Activated T-helper 2 cell treated with anti-CD3 and anti-CD28 coated beads, Interferon-gamma antibody, Interleukin-2, Interleukin-4, amounts not matched to agents 10 μg/mL and 5 μg/mL and 100 μg/mL, durations not matched to agents 14 hours and 24 hours and 36 hours (primary cell): ENCODE measurements around the gene ELOA. TPM values are rescaled to one million over a fixed set of nuclear protein-coding genes. Genes with fewer than 3 reads are reported as not detected.
"Not testable (repeated sequence)": the region's sequence is repeated elsewhere in the genome, so short reads cannot be mapped to it uniquely, and the experiment has no call there.

Source experiments
- DNase-seq: peaks from one replicate; pipeline ENCODE4 v3.0.0; 2021; ENCODE audit warnings: low spot score
- H3K27ac Mint-ChIP-seq: one replicate; pipeline ENCODE4 v1.8.0; 2021; ENCODE audit warnings: mixed read lengths
- H3K27me3 Mint-ChIP-seq: one replicate; pipeline ENCODE4 v1.8.0; 2021; ENCODE audit warnings: low read depth, mixed read lengths
- H3K36me3 Mint-ChIP-seq: one replicate; pipeline ENCODE4 v1.8.0; 2021; ENCODE audit warnings: low read depth, mixed read lengths
- H3K4me1 Mint-ChIP-seq: one replicate; pipeline ENCODE4 v1.8.0; 2021; ENCODE audit warnings: low read depth, mixed read lengths
- H3K4me3 Mint-ChIP-seq: one replicate; pipeline ENCODE4 v1.8.0; 2021; ENCODE audit warnings: low read depth, mild to moderate bottlenecking, moderate library complexity, mixed read lengths
- H3K9me3 Mint-ChIP-seq: one replicate; pipeline ENCODE4 v1.8.0; 2021; ENCODE audit warnings: mixed read lengths
- intact Hi-C: fragments of 100-400 bp; cut with micrococcal nuclease; formaldehyde crosslinking; loops from one replicate; pipeline ENCODE4 v1.15.1; 2023
- total RNA-seq: library from RNA; stranded (reverse); gene quantifications from 2 replicates; pipeline ENCODE4 v1.2.3, GENCODE V29; 2022

Gene ELOA
- total RNA-seq, 1 donor from 2014 or later = 45.5 TPM

GRCh38 chr1:23719162-23719820 lies 24.0 kb upstream of the ELOA start:
- peaks cover 19% of the 10 kb centered on the region for H3K4me1 Mint-ChIP-seq
- no peak for DNase-seq
- H3K27me3 Mint-ChIP-seq = no peaks in the 10 kb centered on the region
- no peak overlapping the region for H3K27ac Mint-ChIP-seq
- no peaks in the 10 kb centered on the region for H3K36me3 Mint-ChIP-seq
- intact Hi-C loops = no loop called here
- no peak overlapping the region for H3K4me3 Mint-ChIP-seq
- H3K9me3 Mint-ChIP-seq = no peaks in the 10 kb centered on the region

DNA sequence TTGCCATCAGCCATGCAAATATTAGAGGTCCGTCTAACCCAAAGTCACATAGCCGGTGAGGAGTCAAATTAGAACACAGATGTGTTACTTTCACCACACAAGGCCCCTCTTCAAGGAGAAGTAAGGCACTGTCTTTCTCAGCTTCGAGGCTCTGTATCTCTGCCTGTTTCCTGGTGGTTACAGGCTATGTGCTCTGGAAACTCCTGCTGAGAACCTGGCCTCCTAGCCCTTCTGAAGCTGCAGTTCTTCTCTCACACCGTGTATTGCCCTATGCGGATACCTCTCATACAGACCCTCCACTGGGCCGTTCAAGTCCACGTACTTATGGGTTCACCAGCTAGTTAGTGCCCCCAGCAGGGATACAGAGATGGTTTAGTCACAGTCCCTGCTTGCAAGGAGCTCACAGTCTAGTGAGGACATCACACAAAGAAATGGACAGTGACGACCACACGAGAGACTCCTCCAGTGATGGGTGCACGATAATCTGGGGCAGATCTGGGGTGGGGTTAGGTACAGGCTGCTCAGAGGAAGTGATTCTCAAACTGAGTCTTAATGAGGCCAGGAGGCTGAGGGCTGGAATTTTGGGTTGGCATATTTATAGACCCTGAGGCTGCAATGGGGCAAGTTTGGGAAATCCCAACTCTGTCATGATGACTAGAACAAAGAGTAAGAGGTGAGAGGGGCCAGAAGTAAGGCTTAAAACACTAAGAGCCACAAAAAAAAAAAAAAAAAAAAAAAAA lies 22.8 kb upstream of the ELOA start:
- no peaks in the 10 kb centered on the region for H3K36me3 Mint-ChIP-seq
- no peak for DNase-seq
- H3K27me3 Mint-ChIP-seq = no peaks in the 10 kb centered on the region
- H3K4me1 Mint-ChIP-seq = peaks cover 19% of the 10 kb centered on the region
- no peaks in the 10 kb centered on the region for H3K9me3 Mint-ChIP-seq
- no peak overlapping the region for H3K4me3 Mint-ChIP-seq
- peak overlapping the region; percentile 60 for H3K27ac Mint-ChIP-seq
- intact Hi-C loops = no loop called here

DNA sequence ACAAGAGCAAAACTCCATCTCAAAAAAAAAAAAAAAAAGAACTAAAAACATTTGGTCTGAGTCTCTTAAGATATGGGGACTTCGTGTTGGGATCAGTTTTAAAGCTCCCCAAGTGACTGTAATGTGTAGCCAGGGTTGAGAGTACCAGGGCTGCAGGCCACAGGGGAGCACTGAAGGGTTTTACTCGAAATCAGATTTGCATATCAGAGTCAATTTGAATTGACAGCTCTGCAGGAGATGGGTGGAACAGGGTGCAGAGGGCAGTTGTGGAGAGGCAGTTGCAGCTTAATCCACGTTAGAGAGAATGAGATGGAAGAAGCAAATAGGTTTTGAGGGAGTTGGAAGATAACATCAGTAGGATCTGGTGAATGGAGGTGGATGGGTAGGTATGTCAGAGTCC lies 20.6 kb upstream of the ELOA start:
- Mint-ChIP-seq H3K4me1 (peaks cover 19% of the 10 kb centered on the region), H3K4me3 (no peak overlapping the region), H3K36me3 (no peaks in the 10 kb centered on the region), H3K9me3 (no peaks in the 10 kb centered on the region), H3K27ac (no peak overlapping the region), H3K27me3 (no peaks in the 10 kb centered on the region)
- DNase-seq = no peak
- intact Hi-C loops = no loop called here

DNA sequence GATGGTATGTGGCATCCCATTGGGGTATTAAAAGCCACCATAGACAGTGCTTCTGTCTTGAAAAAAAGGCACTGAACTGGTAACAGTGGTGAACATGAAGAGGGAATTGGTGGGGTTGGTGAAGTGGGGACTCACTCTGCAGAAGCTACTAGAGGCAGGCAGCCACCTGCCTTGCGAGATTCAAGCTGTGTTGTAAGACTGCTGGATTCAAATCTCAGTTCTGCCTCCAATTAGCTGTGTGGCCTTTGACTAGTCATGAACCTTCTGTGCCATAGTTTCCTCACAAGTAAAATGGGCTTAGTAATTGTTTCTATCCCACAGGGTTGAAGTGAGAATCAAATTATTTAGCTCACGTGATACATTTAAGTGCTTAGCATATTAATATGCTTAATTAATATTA lies 16.6 kb upstream of the ELOA start:
- Mint-ChIP-seq H3K9me3 (no peaks in the 10 kb centered on the region), H3K36me3 (no peaks in the 10 kb centered on the region)

GRCh38 chr1:23727362-23727811 lies 15.9 kb upstream of the ELOA start:
- H3K4me1 Mint-ChIP-seq = peaks cover 14% of the 10 kb centered on the region

More for the DNA sequence above, 16.6 kb upstream of the ELOA start:
- H3K4me3 Mint-ChIP-seq = no peak overlapping the region
- no peak for DNase-seq
- peaks cover 11% of the 10 kb centered on the region for H3K4me1 Mint-ChIP-seq
- intact Hi-C loops = no loop called here
- H3K27me3 Mint-ChIP-seq = no peaks in the 10 kb centered on the region
- H3K27ac Mint-ChIP-seq = no peak overlapping the region

GRCh38 chr1:23732363-23733224 lies 10.7 kb upstream of the ELOA start:
- intact Hi-C loops = no loop called here
- Mint-ChIP-seq H3K9me3 (no peaks in the 10 kb centered on the region), H3K27me3 (no peaks in the 10 kb centered on the region), H3K27ac (no peak overlapping the region), H3K36me3 (no peaks in the 10 kb centered on the region), H3K4me1 (peaks cover 22% of the 10 kb centered on the region), H3K4me3 (no peak overlapping the region)
- no peak for DNase-seq

More at GRCh38 chr1:23727362-23727811, 15.9 kb upstream of the ELOA start:
- no peak for DNase-seq
- H3K27me3 Mint-ChIP-seq = no peaks in the 10 kb centered on the region
- H3K36me3 Mint-ChIP-seq = no peaks in the 10 kb centered on the region
- intact Hi-C loops = no loop called here
- no peak overlapping the region for H3K27ac Mint-ChIP-seq
- H3K4me3 Mint-ChIP-seq = no peak overlapping the region
- H3K9me3 Mint-ChIP-seq = no peaks in the 10 kb centered on the region

- H3K4me3 Mint-ChIP-seq, H3K27me3 Mint-ChIP-seq, H3K9me3 Mint-ChIP-seq, H3K36me3 Mint-ChIP-seq, H3K27ac Mint-ChIP-seq, DNase-seq, intact Hi-C loops: not testable (repeated sequence)
- H3K4me1 Mint-ChIP-seq = peaks cover 22% of the 10 kb centered on the region
Observed at GRCh38 chr1:23733281-23733680, 10.0 kb upstream of the ELOA start.

DNA sequence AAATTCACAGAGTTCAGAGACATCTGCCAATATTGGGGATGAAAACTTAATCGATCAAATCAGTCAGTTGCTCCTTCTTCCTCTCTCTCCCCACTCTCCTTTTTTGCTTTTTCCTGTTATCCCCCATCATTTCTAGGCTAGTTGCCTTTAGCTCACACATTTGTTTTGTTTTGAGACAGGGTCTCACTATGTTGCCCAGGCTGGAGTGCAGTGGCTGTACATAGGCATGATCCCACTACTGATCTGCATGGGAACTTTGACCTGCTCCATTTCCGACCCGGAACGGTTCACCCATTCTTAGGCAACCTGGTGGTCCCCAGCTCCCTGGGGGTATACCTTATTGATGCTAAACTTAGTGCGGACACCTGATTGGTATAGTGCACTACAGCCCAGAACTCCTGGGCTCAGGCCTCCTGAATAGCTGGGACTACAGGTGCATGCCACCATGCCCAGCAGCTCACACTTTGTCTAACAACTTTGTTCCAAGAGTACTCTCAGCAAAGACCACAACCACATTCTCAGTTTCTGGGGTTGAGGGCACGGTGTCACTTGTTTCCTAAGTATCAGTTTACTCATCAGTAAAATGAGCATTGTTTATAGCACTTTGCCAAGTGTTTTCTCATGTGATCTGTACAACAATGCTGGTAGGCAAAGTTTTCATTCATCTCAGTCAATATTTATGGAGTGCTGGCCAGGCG lies 6.7 kb upstream of the ELOA start:
- Mint-ChIP-seq H3K27ac (no peak overlapping the region), H3K9me3 (no peaks in the 10 kb centered on the region), H3K4me3 (no peak overlapping the region), H3K4me1 (peaks cover 18% of the 10 kb centered on the region), H3K36me3 (no peaks in the 10 kb centered on the region), H3K27me3 (no peaks in the 10 kb centered on the region)
- intact Hi-C loops = no loop called here
- no peak for DNase-seq

DNA sequence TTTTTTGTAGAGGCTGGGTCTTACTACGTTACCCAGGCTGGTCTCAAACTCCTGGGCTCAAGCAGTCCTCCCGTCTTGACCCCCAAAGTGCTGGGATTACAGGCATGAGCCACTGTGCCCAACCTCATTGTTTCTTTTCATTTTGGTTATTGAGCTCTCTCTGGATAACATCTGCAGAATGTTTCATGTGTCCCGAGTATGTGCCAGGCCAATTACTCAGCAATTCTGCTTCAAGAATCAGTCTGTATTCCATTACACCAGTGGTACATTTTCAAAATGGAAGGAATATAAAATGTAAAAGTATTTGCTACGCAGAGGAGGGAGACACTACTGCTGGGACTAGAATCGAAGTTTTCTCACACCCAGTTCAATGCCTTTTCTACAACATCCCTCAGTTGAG lies 1.7 kb upstream of the ELOA start:
- H3K36me3 Mint-ChIP-seq = peaks cover 16% of the 10 kb centered on the region
- intact Hi-C loops = loop anchor here (2.0 kb wide), 1 partner anchor 51 kb away; the partner anchor contains the start of gene RPL11
- H3K4me3 Mint-ChIP-seq = peak overlapping the region; percentile 89
- no peak overlapping the region for H3K27ac Mint-ChIP-seq
- H3K27me3 Mint-ChIP-seq = no peaks in the 10 kb centered on the region
- peaks cover 35% of the 10 kb centered on the region for H3K4me1 Mint-ChIP-seq
- DNase-seq = no peak
- no peaks in the 10 kb centered on the region for H3K9me3 Mint-ChIP-seq

DNA sequence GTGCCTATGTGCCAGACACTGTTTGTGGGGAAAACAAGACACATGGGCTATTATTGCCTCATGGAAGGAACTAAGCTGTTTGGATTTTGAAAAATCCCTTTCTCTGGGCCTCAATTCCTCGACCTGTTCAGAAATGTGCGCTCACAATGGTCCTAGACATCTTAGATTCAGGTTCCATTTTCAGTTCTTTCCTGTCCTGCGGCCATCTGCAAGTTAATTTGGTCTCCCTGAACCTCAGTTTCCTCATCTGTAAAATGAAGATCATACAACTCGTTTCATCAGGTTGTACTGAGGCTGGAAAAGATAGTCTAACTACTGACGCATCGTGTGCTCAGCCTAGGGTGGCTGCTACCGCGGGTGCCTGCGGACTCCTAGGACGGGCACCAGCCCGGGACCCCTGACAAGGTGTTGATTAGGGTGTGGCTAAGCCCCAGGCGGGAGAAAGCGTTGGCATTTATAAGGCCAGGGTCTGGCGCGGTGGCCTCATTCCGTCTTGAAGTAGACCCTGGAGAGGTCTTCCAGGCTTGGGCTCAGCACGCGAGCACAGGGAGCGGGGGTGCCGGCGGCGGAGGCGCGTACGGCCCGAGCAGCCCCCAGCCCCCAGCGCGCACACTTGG lies 493 bp upstream of the ELOA start:
- Mint-ChIP-seq H3K27me3 (no peaks in the 10 kb centered on the region), H3K4me1 (peaks cover 39% of the 10 kb centered on the region), H3K4me3 (peak overlapping the region; percentile 89), H3K9me3 (no peaks in the 10 kb centered on the region), H3K36me3 (peaks cover 26% of the 10 kb centered on the region), H3K27ac (peak overlapping the region; percentile 90)
- intact Hi-C loops = loop anchor here (2.0 kb wide), 1 partner anchor 52 kb away; the partner anchor contains the start of gene RPL11
- DNase-seq = no peak

- Mint-ChIP-seq H3K27ac (peak overlapping the region; percentile 11), H3K9me3 (no peaks in the 10 kb centered on the region), H3K4me1 (peaks cover 44% of the 10 kb centered on the region), H3K27me3 (no peaks in the 10 kb centered on the region), H3K4me3 (peak overlapping the region; percentile 85), H3K36me3 (peaks cover 41% of the 10 kb centered on the region)
- DNase-seq = no peak
- intact Hi-C loops = loop anchor here (5.0 kb wide), 1 partner anchor 47 kb away; the partner anchor contains the start of gene LYPLA2
Observed at GRCh38 chr1:23745515-23745914, 2.2 kb downstream of the ELOA start.

DNA sequence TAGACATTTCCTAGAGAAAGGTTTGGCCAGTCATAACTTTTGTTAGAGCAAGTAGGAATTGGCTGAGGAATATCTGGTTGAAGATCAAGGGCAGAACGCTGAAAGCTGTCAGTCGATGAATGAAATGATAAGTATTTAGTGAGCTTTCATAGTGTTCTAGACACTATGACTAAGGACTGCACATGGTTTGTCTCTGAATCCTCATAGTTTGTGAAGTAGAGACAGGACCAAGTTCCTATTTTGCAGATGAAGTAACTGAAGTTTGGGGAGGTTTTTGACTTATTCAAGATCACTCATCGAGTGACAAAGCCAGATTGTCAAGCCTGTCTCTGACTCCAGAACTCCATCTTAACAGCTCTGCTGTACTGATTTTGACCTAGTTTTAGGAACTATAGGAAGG lies 4.7 kb downstream of the ELOA start:
- intact Hi-C loops = loop anchor here (5.0 kb wide), 1 partner anchor 44 kb away; the partner anchor contains the start of gene LYPLA2
- Mint-ChIP-seq H3K4me1 (peaks cover 31% of the 10 kb centered on the region), H3K36me3 (peaks cover 63% of the 10 kb centered on the region), H3K27me3 (no peaks in the 10 kb centered on the region), H3K4me3 (no peak overlapping the region), H3K27ac (no peak overlapping the region), H3K9me3 (no peaks in the 10 kb centered on the region)
- no peak for DNase-seq
